ENCODE results near the gene STIM2.

GRCh38 chr4:26936284-26937065 lies 75.8 kb downstream of the STIM2 start:
- no peak for TF ChIP-seq POLR2A (IDR thresholded peaks at IDR 0.05; ENCODE audit: low read depth, low read length)
- no peak for TF ChIP-seq POLR2AphosphoS5 (IDR thresholded peaks at IDR 0.05; ENCODE audit: low read depth, low read length)
- no peak for TF ChIP-seq TAF1 (IDR thresholded peaks at IDR 0.05; ENCODE audit: low read depth, low read length)
- TF ChIP-seq SPI1 (IDR thresholded peaks at IDR 0.05; ENCODE audit: low read depth, low read length), result no peak
- no peak for TF ChIP-seq PAX5 (IDR thresholded peaks at IDR 0.05; ENCODE audit: insufficient read depth, low read length, severe bottlenecking)
- TF ChIP-seq POU2F2 (IDR thresholded peaks at IDR 0.05; ENCODE audit: low read depth, low read length), result no peak

Data from GM12891 (cell line).